HG02763 (cell line): ENCODE results near the gene DUT.
"Not testable (repeated sequence)": the region's sequence is repeated elsewhere in the genome, so short reads cannot be mapped to it uniquely, and the experiment has no call there.

Source experiments
- ATAC-seq: cut with Tn5 transposase; IDR thresholded peaks from one replicate; pipeline ENCODE4 v1.9.1; 2021; ENCODE audit warnings: mild to moderate bottlenecking, moderate library complexity; ENCODE audit not compliant: unreplicated experiment

Gene DUT

GRCh38 chr15:48326180-48326579, 5.0 kb upstream of the DUT start:
- not testable (repeated sequence) for ATAC-seq

GRCh38 chr15:48330105-48330785, 984 bp upstream of the DUT start:
- ATAC-seq, result no peak

DNA sequence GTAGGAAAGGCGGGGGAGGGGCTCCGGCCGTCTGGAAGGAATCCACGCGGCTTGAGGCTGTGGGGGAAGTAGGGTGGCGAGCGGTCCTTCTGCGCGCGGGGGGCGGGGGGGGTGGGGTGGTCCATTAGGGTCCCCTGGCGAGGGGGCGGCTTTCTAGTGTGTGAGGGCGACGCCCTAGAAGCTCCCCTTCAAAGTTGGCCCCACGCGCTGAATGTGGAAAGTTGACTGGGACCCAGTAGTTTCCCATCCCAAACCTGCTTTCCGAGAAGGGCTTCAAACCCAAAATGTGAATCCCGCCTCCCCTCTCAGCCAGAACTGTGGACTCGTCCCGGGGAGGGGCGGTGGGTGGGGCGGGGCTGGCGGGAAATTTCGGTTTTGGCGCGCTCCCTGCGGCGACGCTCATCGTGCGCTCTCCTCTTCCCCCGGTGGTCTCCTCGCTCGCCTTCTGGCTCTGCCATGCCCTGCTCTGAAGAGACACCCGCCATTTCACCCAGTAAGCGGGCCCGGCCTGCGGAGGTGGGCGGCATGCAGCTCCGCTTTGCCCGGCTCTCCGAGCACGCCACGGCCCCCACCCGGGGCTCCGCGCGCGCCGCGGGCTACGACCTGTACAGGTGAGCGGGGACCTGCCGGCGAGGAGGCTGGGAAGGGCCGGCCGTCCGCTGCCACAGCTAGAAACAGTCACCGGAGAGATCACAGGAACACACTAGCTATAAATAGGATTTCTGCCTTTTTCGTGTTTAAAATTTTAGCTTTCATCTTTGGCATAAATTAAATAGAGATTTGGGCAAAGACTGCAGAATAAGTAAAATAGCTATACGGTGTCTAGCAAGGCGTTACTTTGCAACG, 790 bp downstream of the DUT start:
- peak; percentile 45 for ATAC-seq

DNA sequence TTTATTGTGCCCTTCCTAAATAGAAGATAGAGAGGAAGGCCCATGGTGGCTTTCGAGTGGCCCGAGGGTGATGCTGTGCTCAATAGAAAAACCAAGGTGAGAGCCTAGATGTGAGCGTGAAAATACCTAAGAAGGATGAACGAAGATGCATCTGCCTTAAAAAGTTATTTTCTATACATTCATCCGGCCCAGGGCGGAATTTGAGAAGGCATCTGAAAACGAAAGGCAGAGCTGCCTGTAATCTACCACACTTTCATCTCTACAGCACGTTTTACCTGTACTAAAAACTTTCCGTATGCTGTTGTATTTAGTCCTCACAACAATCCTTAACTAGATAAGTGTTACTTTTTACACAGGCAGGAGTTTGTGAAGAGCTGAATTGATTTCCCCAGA, 1.4 kb downstream of the DUT start:
- ATAC-seq, result no peak

- ATAC-seq, result no peak
Observed at GRCh38 chr15:48333540-48333939, 2.3 kb downstream of the DUT start.

DNA sequence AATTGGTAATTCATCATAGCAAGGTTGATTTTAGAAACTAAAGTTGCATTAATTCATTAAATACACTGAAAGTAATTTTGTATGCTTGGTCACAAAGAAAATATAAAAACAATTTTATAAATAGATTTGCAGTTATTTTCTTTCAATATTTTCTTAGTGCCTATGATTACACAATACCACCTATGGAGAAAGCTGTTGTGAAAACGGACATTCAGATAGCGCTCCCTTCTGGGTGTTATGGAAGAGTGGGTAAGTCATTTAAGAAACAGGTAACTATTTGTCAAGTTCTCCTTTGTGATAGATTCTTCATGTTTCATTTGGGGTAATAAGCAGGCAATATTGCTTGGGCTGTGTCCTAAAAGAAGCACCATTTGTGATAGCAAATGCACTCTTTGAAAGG, 3.0 kb downstream of the DUT start:
- no peak for ATAC-seq

DNA sequence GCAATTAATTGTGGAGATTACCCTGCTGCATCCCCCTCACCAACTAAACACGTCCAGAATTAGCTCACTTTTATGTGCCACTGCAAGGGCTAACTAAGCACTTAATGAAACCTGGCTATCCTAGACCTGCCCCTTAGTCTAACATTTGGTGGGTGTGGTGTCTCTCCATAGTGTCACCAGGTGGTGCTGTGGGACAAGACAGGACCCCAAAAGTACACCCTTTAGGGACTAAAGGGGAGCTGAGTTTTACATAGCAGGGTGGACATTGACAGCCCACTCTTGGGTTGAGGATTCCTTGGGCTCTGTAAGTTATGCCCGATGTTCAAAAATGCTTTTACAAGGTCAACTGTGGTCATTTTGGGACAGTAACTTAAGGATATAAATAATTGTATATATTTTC, 5.7 kb downstream of the DUT start:
- ATAC-seq, result no peak

- ATAC-seq, result no peak
Observed at GRCh38 chr15:48337607-48338006, 6.4 kb downstream of the DUT start.

GRCh38 chr15:48340111-48340510, 8.9 kb downstream of the DUT start:
- no peak for ATAC-seq

GRCh38 chr15:48343865-48344264, 12.6 kb downstream of the DUT start:
- ATAC-seq, result no peak

GRCh38 chr15:48345516-48345915, 14.3 kb downstream of the DUT start:
- ATAC-seq, result no peak

DNA sequence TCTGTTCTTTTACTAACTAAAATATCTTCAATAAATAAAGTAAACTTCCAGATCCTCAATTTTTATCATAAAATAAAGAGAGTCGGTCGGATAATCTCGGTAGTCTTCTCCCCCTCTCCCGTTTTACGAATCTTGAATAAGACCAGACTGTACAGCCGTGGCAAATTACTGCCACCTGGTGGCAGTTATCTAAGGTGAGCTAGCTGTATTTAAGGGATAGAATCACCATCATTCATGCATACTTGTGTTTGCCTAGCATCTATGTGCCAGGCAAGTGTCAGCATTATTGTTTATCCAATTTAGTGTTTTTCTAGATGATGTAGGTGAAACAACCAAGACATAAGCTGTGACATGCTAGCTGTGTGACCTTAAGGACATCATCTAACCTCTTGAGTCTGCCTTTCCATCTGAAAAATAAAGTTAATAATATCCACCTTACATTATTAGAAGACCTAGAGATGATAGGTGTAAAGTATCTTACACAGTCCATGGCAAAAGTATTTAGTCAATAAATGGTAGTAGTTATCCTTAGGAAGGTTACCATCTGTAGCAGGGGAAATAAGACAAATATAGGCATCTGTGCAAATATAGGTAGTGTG, 21.3 kb downstream of the DUT start:
- ATAC-seq, result peak; percentile 84

DNA sequence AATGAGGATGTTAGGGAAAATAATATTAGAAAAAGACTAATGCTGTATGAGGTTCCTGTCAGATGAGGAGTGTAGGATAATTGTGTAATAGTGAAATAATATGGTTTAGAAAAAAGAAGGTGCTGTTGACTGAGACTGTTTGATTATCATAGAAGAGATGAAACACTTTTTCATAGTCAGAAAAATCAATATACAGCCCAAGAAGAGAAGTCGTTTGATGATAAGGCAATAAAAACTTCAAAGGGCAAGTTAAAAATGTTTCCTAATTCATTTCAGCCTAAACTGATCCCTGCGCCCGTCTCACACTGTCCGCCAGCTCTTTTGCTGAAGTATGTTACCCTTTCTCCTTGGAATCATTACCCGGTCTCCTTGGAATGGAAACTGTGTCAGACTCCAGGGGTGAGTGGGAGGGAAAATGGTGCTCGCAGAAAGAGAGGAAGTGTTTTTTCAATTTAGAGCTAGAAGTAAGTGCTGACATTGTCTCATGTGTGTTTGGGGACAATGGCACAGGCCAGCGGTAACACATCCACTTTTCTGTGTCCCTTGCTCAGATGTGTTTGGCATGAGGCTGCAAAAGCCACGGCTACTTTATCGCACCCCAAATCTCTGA, 23.6 kb downstream of the DUT start:
- no peak for ATAC-seq

DNA sequence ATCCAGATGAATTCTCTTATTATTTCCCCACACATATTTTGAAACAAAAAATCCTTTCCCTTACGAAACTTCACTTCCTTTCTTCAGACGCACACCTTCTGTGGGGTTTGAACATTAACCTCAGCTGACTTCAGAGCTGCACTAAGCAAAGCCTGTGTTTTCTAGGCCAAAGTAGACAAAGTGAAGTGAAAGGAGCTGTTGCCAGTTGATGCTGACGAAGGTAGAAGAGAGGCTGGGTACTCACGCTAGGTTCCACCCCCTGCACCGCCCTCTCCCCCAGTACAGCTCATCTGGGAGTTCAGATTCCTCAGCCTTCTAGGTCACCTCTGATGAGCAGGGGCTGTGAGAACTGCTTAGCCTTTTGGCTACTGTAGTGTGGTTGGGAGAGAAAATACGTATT, 24.1 kb downstream of the DUT start:
- ATAC-seq, result no peak

DNA sequence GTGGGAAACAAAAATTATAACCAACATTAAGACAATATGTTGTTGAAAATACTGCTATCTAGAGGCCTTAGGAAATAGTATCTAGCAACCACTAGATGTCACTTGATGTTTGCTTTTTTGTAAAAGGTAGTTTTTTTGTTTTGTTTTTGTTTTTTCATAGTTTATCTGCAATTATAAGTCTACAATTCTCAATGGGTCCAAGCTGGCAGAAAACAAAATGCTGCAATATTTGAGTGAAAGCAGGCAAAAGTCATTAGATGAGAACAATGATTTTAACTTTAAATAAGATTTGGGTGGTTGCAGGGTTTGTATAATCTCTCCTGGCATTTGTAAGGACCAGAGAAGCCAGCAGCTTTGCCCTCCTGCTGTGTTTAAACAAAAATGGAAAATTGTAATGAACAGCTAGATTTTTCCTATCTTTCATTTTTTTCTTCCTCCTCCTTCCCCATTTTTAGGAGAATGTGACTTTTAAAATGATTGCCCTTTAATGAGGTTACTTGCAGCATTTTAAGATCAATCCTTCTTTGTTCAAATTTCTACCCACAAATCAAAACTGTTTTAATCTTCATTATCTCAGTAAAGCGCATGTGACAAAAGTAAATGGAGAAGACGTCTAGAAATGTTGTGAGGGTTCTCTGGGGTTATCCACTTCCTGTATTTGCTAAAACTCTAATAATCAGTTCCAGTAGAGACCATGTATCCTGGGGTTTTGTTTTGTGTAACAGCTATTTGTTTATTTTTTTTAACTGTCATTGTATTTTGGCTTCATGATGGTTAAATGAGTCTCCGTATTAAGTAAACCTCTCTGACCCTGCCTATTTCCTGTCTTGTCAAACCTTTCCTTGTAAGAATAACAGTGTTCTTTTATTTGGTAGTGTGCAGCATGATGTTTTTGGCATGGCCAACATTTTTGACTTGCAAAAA, 27.3 kb downstream of the DUT start:
- ATAC-seq, result no peak

DNA sequence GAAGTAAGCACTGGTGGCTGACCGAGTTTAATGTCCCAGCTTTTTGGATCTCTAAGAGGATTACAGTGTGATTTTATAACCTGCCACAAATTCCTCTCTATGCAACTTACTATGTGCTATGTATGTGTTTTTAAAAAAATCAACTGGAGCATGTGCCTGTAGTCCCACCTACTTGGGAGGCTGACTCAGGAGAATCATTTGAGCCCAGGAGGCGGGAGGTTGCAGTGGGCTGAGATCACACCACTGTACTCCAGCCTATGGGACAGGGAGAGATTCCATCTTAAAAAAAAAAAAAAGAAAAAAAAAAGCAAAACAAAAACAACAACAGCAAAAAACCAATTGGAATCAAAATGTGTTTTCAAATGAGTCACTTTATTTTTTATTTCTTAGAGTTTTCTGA, 29.6 kb downstream of the DUT start:
- no peak for ATAC-seq

DNA sequence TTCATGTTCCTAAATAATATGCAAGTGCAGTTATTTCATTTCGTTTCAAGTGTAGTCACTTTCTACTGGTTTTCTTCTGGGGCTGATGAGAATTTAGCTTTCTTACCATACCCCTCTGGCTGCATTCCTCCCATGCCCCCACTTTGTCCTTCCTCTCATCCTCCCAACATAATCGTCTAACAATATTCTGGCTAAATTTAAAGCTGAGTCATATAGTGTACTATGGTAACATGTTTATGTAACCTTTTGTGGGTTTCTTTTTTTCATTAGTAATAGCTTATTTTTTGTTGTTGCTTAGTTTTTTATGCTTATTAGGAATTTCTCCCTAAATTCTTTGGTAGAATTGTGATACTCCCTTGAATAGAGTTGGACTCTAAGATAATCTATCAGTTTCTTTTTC, 30.5 kb downstream of the DUT start:
- ATAC-seq, result no peak

DNA sequence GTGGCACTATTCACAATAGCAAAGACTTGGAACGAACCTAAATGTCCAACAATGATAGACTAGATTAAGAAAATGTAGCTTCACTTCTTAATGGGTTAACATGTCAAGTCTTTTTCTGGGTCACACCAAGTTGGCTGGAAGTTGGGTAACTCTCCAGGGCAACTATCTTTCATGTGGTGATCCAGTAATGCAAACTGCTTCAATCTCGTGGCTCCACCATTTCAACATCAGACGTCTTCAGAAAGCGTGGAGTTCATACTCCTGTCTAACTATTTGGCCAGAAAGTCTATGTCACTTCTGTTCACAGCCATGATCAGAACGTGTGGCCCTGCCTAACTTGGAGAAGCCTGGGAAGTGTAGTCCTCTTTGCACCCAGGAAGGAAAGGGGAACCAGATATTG, 32.2 kb downstream of the DUT start:
- ATAC-seq, result no peak

DNA sequence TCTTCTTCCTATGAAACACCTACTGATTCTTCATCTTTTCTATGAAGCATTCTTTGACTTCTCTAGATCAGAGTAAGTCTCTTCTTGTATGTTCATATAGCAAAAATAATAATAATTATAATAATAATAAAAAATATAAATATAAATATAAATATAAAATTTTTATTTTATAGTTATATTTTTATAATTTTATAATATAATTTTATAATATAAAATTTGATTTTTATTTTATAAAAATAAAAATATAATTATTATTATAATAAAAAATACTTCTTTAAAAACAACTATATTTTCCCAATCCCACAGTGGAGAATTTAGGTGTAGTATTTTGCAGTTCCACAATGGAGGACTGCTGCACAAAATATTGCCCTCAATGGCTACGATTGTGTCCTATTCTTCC, 34.3 kb downstream of the DUT start:
- no peak for ATAC-seq

- ATAC-seq, result no peak
Observed at GRCh38 chr15:48366584-48367312, 35.5 kb downstream of the DUT start.
